Thyroid gland (tissue), 4 donors: ENCODE results near the gene PRRT1B. TPM values are rescaled to one million over a fixed set of nuclear protein-coding genes. Genes with fewer than 3 reads are reported as not detected.

Experiments
- DNase-seq, 2 donors: peaks; one replicate each; pipeline ENCODE4 v3.0.0-alpha.2; 2019
- H3K27ac ChIP-seq, 3 donors: fragments of 200-600 bp; sonication (generic); 1 replicate in 2 of 3; 2 replicates in 1 of 3; pipeline ENCODE4 v1.5.1; 2016 to 2019; ENCODE audit warnings: mild to moderate bottlenecking in 1 of 3, moderate library complexity in 1 of 3
- H3K27me3 ChIP-seq: fragments of 200-600 bp; sonication (generic); one replicate; pipeline ENCODE4 v1.5.1; 2019
- H3K36me3 ChIP-seq, 2 donors: fragments of 200-600 bp; sonication (generic); one replicate each; pipeline ENCODE4 v1.5.1; 2016 to 2019
- H3K4me1 ChIP-seq, 2 donors: fragments of 200-600 bp; sonication (generic); one replicate each; pipeline ENCODE4 v1.5.1; 2017 to 2019
- H3K4me3 ChIP-seq, 3 donors: fragments of 200-600 bp; sonication (generic); replicated peaks in 1 of 3; 1 replicate in 2 of 3; 2 replicates in 1 of 3; pipeline ENCODE4 v1.5.1; 2016; ENCODE audit warnings: mild to moderate bottlenecking in 1 of 3
- H3K9me3 ChIP-seq: fragments of 200-600 bp; sonication (generic); one replicate; pipeline ENCODE4 v1.5.1; 2017
- POLR2A ChIP-seq, 2 donors: fragments of 450-650 bp; IDR thresholded peaks; one replicate each; pipeline ENCODE4 v1.6.1; 2017; ENCODE audit warnings: antibody characterized with exemption in 2 of 2, mild to moderate bottlenecking in 2 of 2, moderate library complexity in 1 of 2
- WGBS, 2 donors: methylation state at CpG; one replicate each; pipeline ENCODE4 v1.1.5; 2017; 5-methylcytosine and 5-hydroxymethylcytosine counted together
- intact Hi-C: fragments of 100-400 bp; cut with DNase I; formaldehyde crosslinking; loops from one replicate; pipeline ENCODE4 v1.15.1; 2023
- total RNA-seq, 4 donors: library from RNA; depleted of rRNA; stranded (reverse); fragments of >200 nt; gene quantifications; one replicate each; pipeline ENCODE4 v1.2.3, GENCODE V29; 2016
- TF ChIP-seq, protein P1 (sequence below), 6 experiments: fragments of 200-600 bp in 3 of 6; fragments of 450-650 bp in 3 of 6; sonication (generic) in 3 of 6; IDR thresholded peaks; one replicate each; pipeline ENCODE4 v1.5.1; 2016 to 2019; ENCODE audit warnings: antibody characterized with exemption in 6 of 6, mild to moderate bottlenecking in 2 of 6, inconsistent platforms in 1 of 6, moderate library complexity in 1 of 6

The PRRT1B gene
- total RNA-seq, 4 donors from 2014 or later, result not detected

DNA sequence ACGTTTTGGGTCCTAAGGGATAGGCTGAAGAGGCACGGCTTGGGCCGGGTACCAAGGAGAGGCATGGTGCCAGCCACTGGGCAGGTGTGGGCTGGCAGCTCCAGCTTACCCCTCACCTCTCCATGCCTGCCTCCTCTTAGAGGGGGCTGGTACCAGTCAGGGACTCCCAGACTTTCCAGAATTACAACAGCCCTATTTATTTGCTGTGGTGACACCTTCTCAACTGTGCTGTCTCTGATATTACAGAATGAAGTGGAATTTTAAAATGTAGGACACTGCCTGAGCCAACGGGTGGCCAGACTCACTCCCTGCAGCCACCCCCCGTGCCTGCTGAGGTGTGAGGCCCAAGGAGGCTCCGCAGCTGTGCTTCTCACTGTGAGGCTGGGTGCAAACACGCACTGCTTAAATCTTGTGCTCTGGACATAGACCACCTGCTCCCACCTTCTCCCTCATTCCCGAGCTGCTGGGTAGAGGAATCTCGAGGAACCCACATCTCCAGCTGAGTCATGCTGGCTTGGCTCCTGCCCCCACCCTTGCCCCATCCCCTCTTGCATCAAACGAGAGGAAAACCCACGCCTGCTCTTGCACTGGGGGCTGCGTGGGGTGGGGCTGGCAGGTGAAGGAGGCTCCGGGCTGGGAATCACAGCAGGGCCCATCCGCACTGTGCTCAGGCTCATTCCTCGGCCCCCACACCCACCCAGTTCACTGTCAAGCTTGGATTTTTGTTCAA, 47.9 kb downstream of the PRRT1B start:
- H3K36me3 ChIP-seq, result peaks cover 37 to 49% of the 10 kb centered on the region in 2 donors
- WGBS, 2 donors, result 88 to 89% methylated on average over 15 of the region's 15 CpGs
- H3K27ac ChIP-seq, result no peak overlapping the region
- H3K9me3 ChIP-seq, result no peaks in the 10 kb centered on the region
- intact Hi-C loops, result no loop called here
- TF ChIP-seq, protein P1, sequence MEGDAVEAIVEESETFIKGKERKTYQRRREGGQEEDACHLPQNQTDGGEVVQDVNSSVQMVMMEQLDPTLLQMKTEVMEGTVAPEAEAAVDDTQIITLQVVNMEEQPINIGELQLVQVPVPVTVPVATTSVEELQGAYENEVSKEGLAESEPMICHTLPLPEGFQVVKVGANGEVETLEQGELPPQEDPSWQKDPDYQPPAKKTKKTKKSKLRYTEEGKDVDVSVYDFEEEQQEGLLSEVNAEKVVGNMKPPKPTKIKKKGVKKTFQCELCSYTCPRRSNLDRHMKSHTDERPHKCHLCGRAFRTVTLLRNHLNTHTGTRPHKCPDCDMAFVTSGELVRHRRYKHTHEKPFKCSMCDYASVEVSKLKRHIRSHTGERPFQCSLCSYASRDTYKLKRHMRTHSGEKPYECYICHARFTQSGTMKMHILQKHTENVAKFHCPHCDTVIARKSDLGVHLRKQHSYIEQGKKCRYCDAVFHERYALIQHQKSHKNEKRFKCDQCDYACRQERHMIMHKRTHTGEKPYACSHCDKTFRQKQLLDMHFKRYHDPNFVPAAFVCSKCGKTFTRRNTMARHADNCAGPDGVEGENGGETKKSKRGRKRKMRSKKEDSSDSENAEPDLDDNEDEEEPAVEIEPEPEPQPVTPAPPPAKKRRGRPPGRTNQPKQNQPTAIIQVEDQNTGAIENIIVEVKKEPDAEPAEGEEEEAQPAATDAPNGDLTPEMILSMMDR (IDR thresholded peaks at IDR 0.05), result no peak
- TF ChIP-seq POLR2A (IDR thresholded peaks at IDR 0.05), result no peak
- H3K27me3 ChIP-seq, result no peaks in the 10 kb centered on the region
- H3K4me1 ChIP-seq, result no peaks in the 10 kb centered on the region
- H3K4me3 ChIP-seq, result no peak overlapping the region
- no peak for DNase-seq

DNA sequence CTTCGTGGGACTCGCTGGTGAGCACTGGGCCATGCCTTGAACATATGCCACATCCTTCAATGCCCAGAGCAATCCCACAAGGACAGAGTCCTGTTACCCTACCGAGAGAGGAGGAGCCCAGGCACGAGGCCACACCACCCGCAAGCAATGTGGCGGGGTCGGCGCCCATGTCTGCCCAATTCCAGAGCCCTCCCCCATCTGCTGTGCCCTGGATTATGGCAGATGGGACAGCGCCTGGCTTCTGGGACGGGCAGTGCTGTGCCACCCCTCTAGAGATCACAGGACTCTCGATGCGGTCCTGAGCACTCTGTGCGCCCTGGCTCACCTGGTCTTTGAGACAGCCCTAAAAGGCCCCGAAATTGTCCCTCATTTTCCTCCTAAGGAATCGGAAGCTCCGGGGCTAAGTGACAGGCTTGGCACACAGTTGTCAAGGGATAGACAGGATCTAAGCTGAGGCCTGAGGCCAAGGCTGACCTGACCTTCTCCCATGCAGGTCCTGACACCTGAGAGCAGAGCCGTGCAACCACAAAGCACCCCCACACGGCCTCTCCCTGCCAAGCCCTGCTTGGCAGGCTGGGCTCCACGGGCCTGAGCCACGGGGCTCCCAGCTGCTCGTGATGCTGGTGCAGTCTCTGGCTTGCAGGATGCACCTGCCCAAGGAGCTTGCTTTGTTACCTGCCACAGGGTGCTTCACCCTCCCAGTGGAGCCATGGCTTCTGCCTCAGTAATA, 48.8 kb downstream of the PRRT1B start:
- TF ChIP-seq POLR2A (IDR thresholded peaks at IDR 0.05), result no peak
- TF ChIP-seq, protein P1 (IDR thresholded peaks at IDR 0.05), result no peak
- WGBS, 2 donors, result 90 to 96% methylated on average over 7 to 12 of the region's 21 CpGs
- Histone ChIP-seq H3K27me3 (no peaks in the 10 kb centered on the region), H3K4me1 (no peaks in the 10 kb centered on the region), H3K36me3 (peaks cover 33 to 44% of the 10 kb centered on the region in 2 donors), H3K27ac (no peak overlapping the region), H3K4me3 (no peak overlapping the region), H3K9me3 (no peaks in the 10 kb centered on the region)
- no peak for DNase-seq
- intact Hi-C loops, result no loop called here

GRCh38 chr9:131594906-131595665, 49.8 kb downstream of the PRRT1B start:
- H3K4me3 ChIP-seq, result no peak overlapping the region
- WGBS, 2 donors, result 83 to 86% methylated on average over 19 to 20 of the region's 20 CpGs
- TF ChIP-seq, protein P1 (IDR thresholded peaks at IDR 0.05), result no peak
- TF ChIP-seq POLR2A (IDR thresholded peaks at IDR 0.05), result no peak
- no peaks in the 10 kb centered on the region for H3K9me3 ChIP-seq
- H3K36me3 ChIP-seq, result peaks cover 31 to 38% of the 10 kb centered on the region in 2 donors
- H3K4me1 ChIP-seq, result no peaks in the 10 kb centered on the region
- intact Hi-C loops, result no loop called here
- no peaks in the 10 kb centered on the region for H3K27me3 ChIP-seq
- no peak for DNase-seq
- no peak overlapping the region for H3K27ac ChIP-seq

- intact Hi-C loops, result no loop called here
- Histone ChIP-seq H3K4me1 (no peaks in the 10 kb centered on the region), H3K27me3 (no peaks in the 10 kb centered on the region), H3K4me3 (no peak overlapping the region), H3K36me3 (peaks cover 24 to 38% of the 10 kb centered on the region in 2 donors), H3K9me3 (no peaks in the 10 kb centered on the region), H3K27ac (no peak overlapping the region)
- no peak for TF ChIP-seq POLR2A (IDR thresholded peaks at IDR 0.05)
- TF ChIP-seq, protein P1 (IDR thresholded peaks at IDR 0.05), result no peak
- WGBS, 2 donors, result 90 to 91% methylated on average over 20 of the region's 20 CpGs
- no peak for DNase-seq
Observed at GRCh38 chr9:131595696-131596429, 50.5 kb downstream of the PRRT1B start.
